ENCODE results near the gene MRPL9.
"Not testable (repeated sequence)": the region's sequence is repeated elsewhere in the genome, so short reads cannot be mapped to it uniquely, and the experiment has no call there.

Gene MRPL9

GRCh38 chr1:151798571-151798970 lies 35.3 kb upstream of the MRPL9 start:
- Histone ChIP-seq H3K9me3 (replicated peaks in 1 of 11) (no peaks in the 10 kb centered on the region), H3K36me3 (no peaks in the 10 kb centered on the region; a peak in 1 of 22 replicates), H3K4me2 (peak overlapping the region in 3 of 11 experiments; percentile 3 to 27 (median 11); a peak in 4 of 22 replicates), H3K9ac (no peak overlapping the region), H3K27ac (no peak overlapping the region), H3K4me3 (no peak overlapping the region), H3K27me3 (peaks cover 0 to 13% (median 0%) of the 10 kb centered on the region in 11 experiments; a peak in 3 of 22 replicates), H3K4me1 (peaks cover 16 to 62% (median 49%) of the 10 kb centered on the region in 10 experiments), H4K20me1 (peaks cover 0 to 17% (median 0%) of the 10 kb centered on the region in 11 experiments; a peak in 1 of 22 replicates)
- no peak for TF ChIP-seq Cebpa-rat (IDR thresholded peaks at IDR 0.05)

- peak overlapping the region in 9 of 11 experiments; percentile 9 to 41 (median 30); a peak in 10 of 22 replicates for H3K27ac ChIP-seq
- peaks cover 5 to 35% (median 21%) of the 10 kb centered on the region in 10 experiments; a peak in 18 of 20 replicates for H3K4me1 ChIP-seq
Observed at GRCh38 chr1:151790940-151791651, 27.8 kb upstream of the MRPL9 start.

GRCh38 chr1:151790071-151790939 lies 27.0 kb upstream of the MRPL9 start, which contains the start of gene TDRKH:
Gene TDRKH (minus strand): TSS chr1:151790500. CDS start chr1:151783022, 7,478 bp downstream.
- Histone ChIP-seq H3K27ac (peak within 1 kb of the TSS in 9 of 11 experiments; percentile 9 to 41 (median 30); a peak in 10 of 22 replicates), H3K36me3 (no peaks in the 10 kb centered on the region; a peak in 1 of 22 replicates), H4K20me1 (no peaks in the 10 kb centered on the region), H3K9ac (peak within 1 kb of the TSS; percentile 51 to 77 (median 73); a peak in 21 of 22 replicates), H3K4me3 (peak within 1 kb of the TSS; percentile 71 to 85 (median 74)), H3K27me3 (no peaks in the 10 kb centered on the region), H3K4me1 (peaks cover 5 to 35% (median 19%) of the 10 kb centered on the region in 10 experiments; a peak in 18 of 20 replicates), H3K4me2 (peak within 1 kb of the TSS; percentile 94 to 99 (median 97)), H3K9me3 (replicated peaks in 1 of 11) (no peaks in the 10 kb centered on the region)
- no peak for TF ChIP-seq Cebpa-rat (IDR thresholded peaks at IDR 0.05)

More at GRCh38 chr1:151790940-151791651, 27.8 kb upstream of the MRPL9 start:
- Histone ChIP-seq H4K20me1 (no peaks in the 10 kb centered on the region), H3K4me3 (peak overlapping the region; percentile 71 to 85 (median 74)), H3K9ac (peak overlapping the region; percentile 51 to 77 (median 73); a peak in 21 of 22 replicates), H3K4me2 (peak overlapping the region; percentile 94 to 99 (median 97)), H3K27me3 (no peaks in the 10 kb centered on the region), H3K36me3 (no peaks in the 10 kb centered on the region; a peak in 1 of 22 replicates), H3K9me3 (replicated peaks in 1 of 11) (no peaks in the 10 kb centered on the region)
- TF ChIP-seq Cebpa-rat (IDR thresholded peaks at IDR 0.05), result no peak

- Histone ChIP-seq H4K20me1 (no peaks in the 10 kb centered on the region), H3K27me3 (no peaks in the 10 kb centered on the region), H3K4me1 (peaks cover 15 to 35% (median 28%) of the 10 kb centered on the region in 10 experiments), H3K4me3 (no peak overlapping the region), H3K36me3 (no peaks in the 10 kb centered on the region), H3K27ac (no peak overlapping the region), H3K9me3 (replicated peaks in 1 of 11) (no peaks in the 10 kb centered on the region), H3K4me2 (no peak overlapping the region), H3K9ac (no peak overlapping the region)
- no peak for TF ChIP-seq Cebpa-rat (IDR thresholded peaks at IDR 0.05)
Observed at GRCh38 chr1:151787689-151788088, 24.4 kb upstream of the MRPL9 start.

GRCh38 chr1:151783796-151784195 lies 20.5 kb upstream of the MRPL9 start:
- Histone ChIP-seq H3K4me2 (peak overlapping the region; percentile 13 to 98 (median 40); a peak in 18 of 22 replicates), H4K20me1 (no peaks in the 10 kb centered on the region), H3K9me3 (replicated peaks in 1 of 11) (no peaks in the 10 kb centered on the region), H3K27me3 (no peaks in the 10 kb centered on the region), H3K4me3 (peak overlapping the region in 1 of 10 experiments; percentile 27; a peak in 2 of 20 replicates), H3K36me3 (peaks cover 0 to 3% (median 0%) of the 10 kb centered on the region in 11 experiments; a peak in 4 of 22 replicates), H3K27ac (peak overlapping the region in 2 of 11 experiments; percentile 25 to 32; a peak in 3 of 22 replicates), H3K9ac (peak overlapping the region in 2 of 11 experiments; percentile 10 to 57; a peak in 3 of 22 replicates), H3K4me1 (peaks cover 10 to 50% (median 20%) of the 10 kb centered on the region in 10 experiments; a peak in 19 of 20 replicates)
- no peak for TF ChIP-seq Cebpa-rat (IDR thresholded peaks at IDR 0.05)

- no peaks in the 10 kb centered on the region for H3K27me3 ChIP-seq
- no peaks in the 10 kb centered on the region for H3K9me3 ChIP-seq (replicated peaks in 1 of 11)
- peak overlapping the region in 3 of 11 experiments; percentile 61 to 98 (median 91); a peak in 5 of 22 replicates for H3K4me2 ChIP-seq
- H3K4me3 ChIP-seq, result no peak overlapping the region
- no peak for TF ChIP-seq Cebpa-rat (IDR thresholded peaks at IDR 0.05)
- H4K20me1 ChIP-seq, result no peaks in the 10 kb centered on the region
- H3K4me1 ChIP-seq, result peaks cover 10 to 50% (median 18%) of the 10 kb centered on the region in 10 experiments; a peak in 19 of 20 replicates
- H3K36me3 ChIP-seq, result peaks cover 0 to 12% (median 0%) of the 10 kb centered on the region in 11 experiments; a peak in 7 of 22 replicates
- no peak overlapping the region for H3K27ac ChIP-seq
- H3K9ac ChIP-seq, result peak overlapping the region in 1 of 11 experiments; percentile 57; a peak in 1 of 22 replicates
Observed at GRCh38 chr1:151782741-151783140, 19.4 kb upstream of the MRPL9 start.

GRCh38 chr1:151782026-151782425 lies 18.7 kb upstream of the MRPL9 start:
- H3K27me3 ChIP-seq; H3K4me3 ChIP-seq; H3K27ac ChIP-seq; H4K20me1 ChIP-seq; H3K4me2 ChIP-seq; H3K9me3 ChIP-seq (replicated peaks in 1 of 11); H3K9ac ChIP-seq: not testable (repeated sequence)
- Histone ChIP-seq H3K4me1 (peaks cover 10 to 50% (median 16%) of the 10 kb centered on the region in 10 experiments; a peak in 19 of 20 replicates), H3K36me3 (peaks cover 0 to 12% (median 0%) of the 10 kb centered on the region in 11 experiments; a peak in 8 of 22 replicates)

GRCh38 chr1:151780736-151781135 lies 17.4 kb upstream of the MRPL9 start:
- peak overlapping the region in 2 of 11 experiments; percentile 35 to 55; a peak in 6 of 22 replicates for H3K4me2 ChIP-seq
- H3K4me1 ChIP-seq, result peaks cover 10 to 50% (median 16%) of the 10 kb centered on the region in 10 experiments; a peak in 19 of 20 replicates
- H3K9ac ChIP-seq; H4K20me1 ChIP-seq; H3K4me3 ChIP-seq; H3K27me3 ChIP-seq; H3K27ac ChIP-seq; H3K9me3 ChIP-seq (replicated peaks in 1 of 11): not testable (repeated sequence)
- peaks cover 0 to 18% (median 8%) of the 10 kb centered on the region in 11 experiments; a peak in 11 of 22 replicates for H3K36me3 ChIP-seq
